Measurements from ENCODE around the gene SYPL1.

SYPL1 gene

DNA sequence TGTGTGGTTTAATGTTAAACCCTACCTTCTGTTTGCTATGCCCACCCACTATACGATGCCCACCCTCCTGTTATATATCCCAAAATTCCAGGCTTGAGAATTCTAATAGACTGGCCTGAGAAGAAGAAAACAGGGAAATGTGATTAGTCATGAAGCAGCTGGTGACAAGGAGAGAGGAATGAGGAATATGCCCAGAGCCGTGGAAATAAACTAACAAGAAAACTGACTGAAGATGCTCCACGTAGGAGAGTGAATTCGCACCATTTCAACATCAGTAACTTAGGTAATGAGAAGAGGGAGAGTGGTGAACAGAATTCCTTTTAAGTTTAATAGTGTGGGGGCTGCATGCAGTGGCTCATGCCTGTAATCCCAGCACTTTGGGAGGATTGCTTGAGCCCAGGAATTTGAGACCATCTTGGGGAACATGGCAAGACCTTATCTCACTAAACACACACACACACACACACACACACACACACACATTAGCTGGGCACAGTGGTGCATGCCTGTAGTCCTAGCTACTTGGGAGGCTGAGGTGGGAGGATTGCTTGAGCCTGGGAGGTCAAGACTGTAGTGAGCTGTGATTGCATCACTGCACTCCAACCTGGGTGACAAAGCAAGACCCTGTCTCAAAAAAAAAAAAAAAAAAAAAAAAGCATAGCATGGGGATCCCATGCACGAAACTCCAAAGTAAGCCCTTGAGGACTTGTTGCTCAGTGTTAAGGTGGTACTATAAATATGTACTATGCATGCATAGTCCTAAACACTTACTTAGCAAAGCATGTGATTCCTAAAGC lies 16.1 kb upstream of the SYPL1 start:
- Mint-ChIP-seq H3K4me3 (no peak overlapping the region), H3K27me3 (no peaks in the 10 kb centered on the region), H3K27ac (no peak overlapping the region), H3K9me3 (no peaks in the 10 kb centered on the region), H3K4me1 (peaks cover 21% of the 10 kb centered on the region), H3K36me3 (no peaks in the 10 kb centered on the region)

DNA sequence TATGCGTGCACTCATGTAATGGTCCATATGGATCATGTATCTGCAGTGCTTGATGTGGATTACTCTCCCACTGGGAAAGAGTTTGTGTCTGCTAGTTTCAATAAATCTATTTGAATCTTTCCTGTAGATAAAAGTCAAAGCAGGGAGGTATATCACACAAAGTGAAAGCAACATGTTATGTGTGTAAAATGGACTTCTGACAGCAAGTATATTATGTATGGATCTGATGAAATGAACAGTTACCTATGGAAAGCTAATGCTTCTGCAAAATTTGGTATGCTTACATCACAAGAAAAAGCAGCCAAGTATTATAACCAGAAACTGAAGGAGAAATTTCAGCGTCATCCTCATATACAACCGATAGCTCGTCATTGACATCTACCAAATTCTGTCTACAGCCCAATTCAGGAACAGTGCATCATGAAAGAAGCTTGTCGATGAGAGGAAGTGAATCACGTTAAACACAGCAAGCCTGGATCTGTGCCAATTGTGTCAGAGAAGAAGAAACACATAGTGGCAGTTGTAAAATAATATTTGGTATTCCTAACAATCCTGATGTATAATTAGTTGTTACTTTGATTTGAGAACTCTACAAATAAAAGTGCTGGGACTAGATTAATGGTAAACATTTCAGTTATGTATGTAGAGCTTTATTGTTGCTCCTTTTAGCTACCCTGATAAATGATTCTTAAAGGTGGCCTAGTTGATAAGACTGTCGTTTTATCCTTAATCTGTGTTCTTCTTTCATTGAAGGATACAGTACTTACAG lies 14.2 kb upstream of the SYPL1 start:
- Mint-ChIP-seq H3K4me3 (peak overlapping the region; percentile 73), H3K4me1 (peaks cover 28% of the 10 kb centered on the region), H3K9me3 (no peaks in the 10 kb centered on the region), H3K36me3 (no peaks in the 10 kb centered on the region), H3K27me3 (no peaks in the 10 kb centered on the region), H3K27ac (peak overlapping the region; percentile 8)

DNA sequence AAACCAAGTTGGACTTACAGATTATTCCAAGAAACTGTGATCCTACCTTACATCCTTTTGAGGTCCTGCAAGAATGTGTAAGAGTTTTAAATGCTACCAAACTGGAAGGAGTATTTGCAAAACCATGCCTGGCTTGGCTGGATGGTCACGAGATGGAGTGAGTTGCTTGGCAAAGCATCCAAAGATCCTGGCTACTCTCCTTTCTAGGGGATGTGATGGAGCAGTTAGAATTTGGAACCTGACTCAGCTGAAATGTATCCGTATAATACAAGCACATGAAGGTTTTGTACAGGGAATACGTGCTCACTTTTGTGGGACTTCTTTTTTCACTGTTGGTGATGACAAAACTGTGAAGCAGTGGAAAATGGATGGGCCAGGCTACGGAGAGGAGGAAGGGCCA lies 13.3 kb upstream of the SYPL1 start:
- Mint-ChIP-seq H3K36me3 (no peaks in the 10 kb centered on the region), H3K9me3 (no peaks in the 10 kb centered on the region), H3K4me3 (peak overlapping the region; percentile 4), H3K27ac (no peak overlapping the region), H3K27me3 (no peaks in the 10 kb centered on the region), H3K4me1 (peaks cover 34% of the 10 kb centered on the region)

DNA sequence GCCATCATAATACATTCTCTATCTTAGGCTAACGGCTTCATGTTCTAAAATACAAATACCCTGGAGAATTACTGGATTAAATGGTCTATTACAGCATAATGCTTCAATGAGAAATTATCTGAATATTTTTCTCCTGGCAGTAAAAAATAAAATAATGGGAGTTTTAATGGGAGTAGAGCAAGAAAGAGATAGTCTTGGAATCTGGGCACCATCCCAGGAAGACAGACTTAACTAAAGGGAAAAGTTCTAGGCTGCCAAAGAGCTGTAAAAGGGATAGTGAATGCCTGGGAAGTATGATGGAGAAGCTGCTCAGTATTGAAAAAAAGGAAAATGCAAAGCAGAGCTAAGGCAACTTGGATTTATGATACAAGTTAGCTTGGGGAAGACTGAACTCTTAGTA lies 12.1 kb upstream of the SYPL1 start:
- no peak overlapping the region for H3K27ac Mint-ChIP-seq
- H3K36me3 Mint-ChIP-seq = no peaks in the 10 kb centered on the region
- H3K27me3 Mint-ChIP-seq = no peaks in the 10 kb centered on the region
- H3K4me3 Mint-ChIP-seq = no peak overlapping the region
- peaks cover 38% of the 10 kb centered on the region for H3K4me1 Mint-ChIP-seq
- no peaks in the 10 kb centered on the region for H3K9me3 Mint-ChIP-seq

DNA sequence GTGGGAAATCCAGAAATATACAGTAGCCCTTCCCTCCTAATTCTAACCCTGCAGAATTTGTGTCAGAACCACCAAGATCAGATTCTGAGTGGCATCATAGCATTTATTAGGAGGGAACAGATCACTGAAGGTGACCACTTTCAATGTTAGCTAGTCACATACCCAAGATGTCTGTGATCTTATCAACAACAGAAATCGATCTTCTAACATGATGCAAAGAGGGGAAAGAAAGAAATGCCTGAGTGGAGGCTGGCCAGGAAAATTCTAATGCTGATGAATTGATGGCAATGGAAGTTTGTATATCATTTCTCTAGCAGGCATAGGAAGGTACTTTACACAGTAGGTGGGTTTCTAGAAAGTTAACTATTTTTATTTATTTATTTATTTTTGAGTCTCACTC lies 10.6 kb upstream of the SYPL1 start:
- Mint-ChIP-seq H3K27ac (no peak overlapping the region), H3K36me3 (no peaks in the 10 kb centered on the region), H3K4me3 (no peak overlapping the region), H3K27me3 (no peaks in the 10 kb centered on the region), H3K9me3 (no peaks in the 10 kb centered on the region), H3K4me1 (peaks cover 39% of the 10 kb centered on the region)

DNA sequence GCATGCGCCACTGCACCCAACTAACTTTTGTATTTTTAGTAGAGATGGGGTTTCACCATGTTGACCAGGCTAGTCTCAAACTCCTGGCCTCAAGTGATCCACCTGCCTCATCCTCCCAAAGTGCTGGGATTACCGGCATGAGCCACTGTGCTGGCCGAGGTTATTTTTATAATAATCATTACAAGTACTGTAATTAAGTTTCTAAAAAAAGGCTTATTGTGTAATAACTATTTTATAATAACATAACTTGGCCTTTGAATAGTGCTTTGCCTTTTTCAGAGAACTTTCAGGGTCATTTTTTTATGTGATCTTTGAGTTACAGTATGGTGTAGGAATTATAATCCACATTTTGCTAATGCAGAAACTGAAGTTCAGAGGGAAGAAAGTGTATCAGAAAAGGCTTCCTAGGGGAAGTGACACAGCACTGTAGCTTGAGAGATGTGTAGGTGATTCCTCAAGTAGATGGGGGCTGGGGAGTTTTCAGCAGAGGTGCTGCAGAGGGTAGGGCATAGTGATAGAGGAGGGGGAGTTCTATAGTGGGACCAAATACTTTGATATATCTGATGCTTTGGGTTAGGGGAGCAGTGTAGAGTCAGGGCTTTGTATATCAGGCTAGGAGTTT lies 9.2 kb upstream of the SYPL1 start:
- H3K4me1 Mint-ChIP-seq = peaks cover 44% of the 10 kb centered on the region
- no peaks in the 10 kb centered on the region for H3K9me3 Mint-ChIP-seq
- no peaks in the 10 kb centered on the region for H3K36me3 Mint-ChIP-seq
- no peaks in the 10 kb centered on the region for H3K27me3 Mint-ChIP-seq
- no peak overlapping the region for H3K27ac Mint-ChIP-seq
- H3K4me3 Mint-ChIP-seq = no peak overlapping the region

DNA sequence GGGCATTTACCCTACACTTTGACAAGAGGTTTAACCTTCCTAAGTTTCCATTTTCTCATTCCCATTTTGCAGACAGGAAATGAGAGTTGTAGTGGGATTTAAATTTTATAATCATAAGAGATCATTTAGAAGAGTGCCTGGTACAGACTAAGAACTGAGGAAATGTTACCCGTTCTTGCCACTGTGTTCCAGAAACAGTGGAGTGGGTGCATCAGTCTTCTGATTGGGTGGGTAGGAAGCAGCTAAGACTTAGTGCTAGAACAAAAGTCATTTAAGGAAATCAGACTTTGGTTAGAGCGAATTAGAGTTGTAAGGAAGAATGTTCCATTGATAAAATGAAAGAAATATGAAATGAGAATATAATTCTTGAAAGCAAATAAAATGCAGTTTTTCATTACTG lies 8.4 kb upstream of the SYPL1 start:
- Mint-ChIP-seq H3K9me3 (no peaks in the 10 kb centered on the region), H3K4me1 (peaks cover 45% of the 10 kb centered on the region), H3K27ac (no peak overlapping the region)

DNA sequence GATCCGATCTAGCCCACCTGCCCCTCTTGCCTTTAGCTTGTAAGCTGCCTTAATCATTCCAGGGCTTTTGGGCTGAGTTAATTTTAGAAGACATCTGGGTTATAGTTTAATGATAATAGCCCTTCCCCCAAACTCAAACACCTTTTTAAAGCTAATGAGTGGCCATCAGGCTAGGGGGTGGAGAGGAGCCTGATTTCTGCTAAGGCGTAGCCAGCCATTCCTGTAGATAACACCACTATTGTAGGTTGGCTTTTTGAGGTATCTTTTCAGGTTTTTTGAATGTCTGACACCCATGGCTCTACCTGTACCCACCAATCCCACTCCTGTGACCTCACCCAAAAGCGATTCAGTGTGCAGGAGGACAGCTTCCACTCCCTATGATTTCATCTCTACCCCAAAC lies 7.6 kb upstream of the SYPL1 start:
- peaks cover 50% of the 10 kb centered on the region for H3K4me1 Mint-ChIP-seq

More for the DNA sequence above, 8.4 kb upstream of the SYPL1 start:
- Mint-ChIP-seq H3K4me3 (no peak overlapping the region), H3K27me3 (no peaks in the 10 kb centered on the region), H3K36me3 (no peaks in the 10 kb centered on the region)

DNA sequence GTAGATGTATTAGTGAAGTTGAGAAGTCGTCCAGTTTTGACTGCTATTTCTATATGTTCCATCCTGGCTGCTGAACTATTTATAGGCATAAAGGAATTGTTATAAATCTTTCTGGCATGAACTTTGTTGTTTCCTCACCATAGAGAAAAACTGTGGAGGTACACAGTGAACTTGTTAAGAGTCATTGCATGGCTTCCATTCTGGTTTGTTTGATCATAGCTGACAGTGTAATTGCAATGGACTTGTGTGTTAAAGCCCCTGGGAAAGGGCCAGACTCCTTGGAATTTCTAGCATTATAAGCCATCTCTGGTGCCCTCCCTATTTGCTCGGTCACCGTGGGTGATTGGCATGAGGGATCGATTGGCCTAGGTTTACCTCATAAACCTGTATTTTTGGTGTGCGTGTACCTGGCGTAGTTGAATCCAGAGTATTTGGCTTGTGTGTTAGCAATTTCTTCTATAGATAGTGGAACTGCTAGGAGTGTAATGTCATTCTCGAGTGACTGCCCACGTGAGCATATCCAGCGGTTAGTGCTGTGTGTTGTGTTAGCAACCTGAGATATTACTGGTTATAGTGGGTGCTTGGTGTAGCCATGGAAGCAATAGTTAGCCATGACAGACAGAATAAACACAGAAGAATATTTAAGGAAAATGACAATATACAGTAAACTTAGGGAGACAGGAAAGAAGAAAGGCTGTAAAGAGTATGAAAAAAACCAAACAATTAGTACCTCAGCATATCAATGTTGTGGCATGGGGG lies 5.9 kb upstream of the SYPL1 start:
- Mint-ChIP-seq H3K4me1 (peaks cover 61% of the 10 kb centered on the region), H3K36me3 (no peaks in the 10 kb centered on the region), H3K27me3 (no peaks in the 10 kb centered on the region), H3K27ac (no peak overlapping the region), H3K4me3 (no peak overlapping the region), H3K9me3 (no peaks in the 10 kb centered on the region)

More for the DNA sequence above, 7.6 kb upstream of the SYPL1 start:
- no peak overlapping the region for H3K4me3 Mint-ChIP-seq
- no peaks in the 10 kb centered on the region for H3K27me3 Mint-ChIP-seq
- H3K27ac Mint-ChIP-seq = no peak overlapping the region
- H3K36me3 Mint-ChIP-seq = no peaks in the 10 kb centered on the region
- H3K9me3 Mint-ChIP-seq = no peaks in the 10 kb centered on the region

DNA sequence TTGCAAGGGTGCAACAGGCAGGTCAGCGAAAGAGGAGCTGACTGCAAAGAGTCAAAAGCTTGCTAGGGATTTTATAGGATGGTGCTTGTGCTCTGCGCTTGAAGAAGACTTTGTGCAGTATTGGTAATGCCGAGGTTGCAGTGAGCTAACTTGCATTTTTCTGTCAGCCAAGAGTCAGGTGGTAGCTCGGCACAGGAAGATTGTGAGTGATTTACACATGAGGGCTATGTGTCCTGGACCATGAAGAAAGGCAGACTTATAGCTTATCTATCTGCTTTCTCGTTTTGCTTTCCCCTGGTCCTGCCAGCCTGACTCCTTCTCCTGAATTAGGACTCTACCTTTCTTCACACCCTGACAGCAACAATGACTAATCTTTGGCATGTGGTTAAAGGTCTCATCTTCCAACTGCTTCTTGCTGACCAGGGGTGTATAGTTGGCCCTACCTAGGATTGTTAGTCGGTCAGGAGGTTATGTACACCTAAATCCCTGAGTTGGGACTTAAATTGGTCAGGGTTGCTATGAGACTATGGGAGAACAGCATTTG lies 4.1 kb upstream of the SYPL1 start:
- Mint-ChIP-seq H3K36me3 (no peaks in the 10 kb centered on the region), H3K27ac (peak overlapping the region; percentile 26), H3K9me3 (no peaks in the 10 kb centered on the region), H3K27me3 (no peaks in the 10 kb centered on the region), H3K4me3 (no peak overlapping the region), H3K4me1 (peaks cover 61% of the 10 kb centered on the region)

DNA sequence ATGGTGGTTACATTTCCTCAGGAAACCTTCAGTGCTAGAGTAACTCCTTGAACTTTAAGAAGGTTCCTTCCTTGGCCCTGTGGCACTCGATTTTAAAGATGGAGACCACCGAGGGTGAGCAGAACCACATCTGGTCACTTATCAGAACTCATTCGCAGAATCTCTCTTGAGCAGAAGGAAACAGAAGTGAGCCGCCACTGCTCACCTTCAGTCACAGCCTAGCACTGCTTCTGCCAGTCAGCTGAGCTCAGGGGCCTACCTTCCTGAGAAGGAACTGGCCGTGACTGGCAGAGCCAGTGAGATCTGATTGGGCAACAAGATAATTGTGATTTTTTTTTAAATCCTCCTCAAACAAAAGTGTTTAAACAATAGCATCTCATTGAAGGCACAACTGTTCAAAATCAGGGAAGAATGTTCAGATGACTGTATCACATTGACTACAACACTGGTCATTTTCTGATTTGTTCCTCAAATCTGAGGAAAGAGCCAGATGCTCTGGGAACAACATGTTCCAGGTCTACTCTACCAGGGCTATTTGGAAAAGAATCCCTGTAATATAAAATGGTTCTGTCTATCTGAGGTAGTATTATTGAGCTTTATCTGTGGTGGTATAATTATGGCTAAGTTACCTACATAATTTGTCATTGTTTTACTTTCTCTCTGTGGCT lies 2.7 kb upstream of the SYPL1 start:
- Mint-ChIP-seq H3K27ac (peak overlapping the region; percentile 93), H3K9me3 (no peaks in the 10 kb centered on the region), H3K36me3 (no peaks in the 10 kb centered on the region), H3K4me3 (peak overlapping the region; percentile 79), H3K4me1 (peaks cover 64% of the 10 kb centered on the region), H3K27me3 (no peaks in the 10 kb centered on the region)

DNA sequence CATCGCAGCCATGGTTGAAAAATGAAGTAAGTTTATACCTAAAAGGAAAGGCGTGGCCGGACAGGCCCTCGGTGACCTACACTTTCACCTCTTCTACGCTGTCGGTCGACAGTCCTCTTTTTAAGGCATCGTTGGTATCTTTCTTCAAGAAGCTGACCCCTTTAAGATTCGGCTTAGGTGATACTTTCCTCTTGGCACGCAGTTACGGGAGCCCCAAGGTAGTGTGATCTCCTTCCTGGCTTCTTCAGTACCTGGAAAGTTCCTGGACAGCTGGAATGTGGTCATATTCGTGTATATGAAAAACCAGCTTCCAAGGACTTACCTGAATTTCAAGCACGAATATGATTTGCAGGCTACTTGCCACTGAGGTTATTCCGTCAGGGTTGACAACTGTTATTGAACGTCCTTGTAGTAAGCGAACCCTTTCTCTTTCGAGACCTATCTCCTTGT lies 885 bp upstream of the SYPL1 start:
- Mint-ChIP-seq H3K4me3 (peak overlapping the region; percentile 89), H3K4me1 (peaks cover 82% of the 10 kb centered on the region), H3K27me3 (no peaks in the 10 kb centered on the region), H3K36me3 (no peaks in the 10 kb centered on the region), H3K27ac (peak overlapping the region; percentile 93), H3K9me3 (no peaks in the 10 kb centered on the region)

DNA sequence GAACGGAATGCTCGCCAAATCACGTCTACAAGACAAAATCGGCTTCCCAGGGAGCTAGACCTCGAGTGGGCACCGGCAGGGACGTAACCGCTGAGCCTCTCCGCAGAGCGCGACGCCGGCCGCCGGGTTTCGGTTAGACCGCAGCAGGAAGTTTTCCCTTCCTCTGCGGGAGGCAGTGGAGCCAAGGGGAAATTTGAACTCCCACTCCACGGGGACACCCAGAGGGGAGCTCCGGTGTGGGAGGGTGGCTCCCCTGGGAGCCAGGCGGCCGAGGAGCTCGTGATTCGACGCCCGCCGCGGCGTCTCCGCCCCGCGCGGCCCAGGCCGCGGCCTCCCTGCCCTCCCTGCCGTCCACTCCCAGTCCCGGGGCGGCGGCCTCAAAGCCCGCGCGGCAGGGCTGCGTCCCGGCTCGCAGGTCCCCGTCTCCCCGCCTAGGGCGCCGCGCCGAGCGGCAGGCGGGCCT lies 426 bp downstream of the SYPL1 start:
- H3K27ac Mint-ChIP-seq = peak overlapping the region; percentile 95
- no peaks in the 10 kb centered on the region for H3K36me3 Mint-ChIP-seq
- peaks cover 71% of the 10 kb centered on the region for H3K4me1 Mint-ChIP-seq
- H3K27me3 Mint-ChIP-seq = no peaks in the 10 kb centered on the region
- H3K4me3 Mint-ChIP-seq = peak overlapping the region; percentile 93
- no peaks in the 10 kb centered on the region for H3K9me3 Mint-ChIP-seq

DNA sequence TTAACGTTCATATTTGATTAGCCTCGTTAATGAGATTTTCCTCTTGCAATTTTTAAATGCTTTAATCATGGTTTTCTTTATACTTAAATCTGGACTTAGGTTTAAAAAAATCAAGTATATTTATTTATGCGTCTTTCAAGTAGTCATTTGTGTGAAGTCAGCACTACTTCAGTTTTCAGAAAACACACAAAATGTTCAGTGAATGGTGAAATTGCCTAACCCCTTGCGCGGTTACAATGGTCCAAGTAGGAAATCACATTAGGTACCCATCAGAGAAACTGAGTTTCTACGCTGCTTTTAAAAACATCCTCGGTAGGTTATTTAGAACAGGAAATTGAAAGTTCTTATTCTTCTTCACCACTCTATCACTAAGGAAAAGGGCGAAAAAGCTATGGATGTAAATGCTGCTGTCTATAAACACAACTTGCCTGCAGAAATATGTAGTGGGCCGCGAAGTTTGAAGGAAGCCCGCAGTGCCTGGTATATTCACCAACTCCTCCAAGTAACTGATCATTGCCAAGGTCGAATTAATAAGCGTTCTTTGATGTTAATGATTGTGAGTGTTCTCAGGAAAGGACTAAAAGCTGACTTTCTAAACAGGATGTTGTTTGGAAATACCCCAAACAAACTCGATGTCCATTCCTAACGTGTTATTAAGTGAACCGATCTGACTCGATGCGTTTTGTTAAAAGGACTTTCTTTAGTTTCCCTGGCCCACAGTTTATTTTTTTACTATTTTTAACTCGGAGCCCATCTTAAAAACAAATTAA lies 1.0 kb downstream of the SYPL1 start:
- Mint-ChIP-seq H3K4me3 (peak overlapping the region; percentile 93), H3K27ac (peak overlapping the region; percentile 91), H3K9me3 (no peaks in the 10 kb centered on the region), H3K36me3 (no peaks in the 10 kb centered on the region), H3K4me1 (peaks cover 67% of the 10 kb centered on the region), H3K27me3 (no peaks in the 10 kb centered on the region)
